GM19023 (cell line): Measurements from ENCODE around the gene UBXN7.
"Not testable (repeated sequence)": the region's sequence is repeated elsewhere in the genome, so short reads cannot be mapped to it uniquely, and the experiment has no call there.

ENCODE experiments used
- ATAC-seq: cut with Tn5 transposase; IDR thresholded peaks from one replicate; pipeline ENCODE4 v1.9.1; 2021; ENCODE audit warnings: mild to moderate bottlenecking, moderate library complexity; ENCODE audit not compliant: unreplicated experiment

The UBXN7 gene

GRCh38 chr3:196320137-196320536, 112.1 kb downstream of the UBXN7 start:
- ATAC-seq: no peak

- ATAC-seq: peak; percentile 85
Measured at GRCh38 chr3:196317687-196318467, 114.3 kb downstream of the UBXN7 start, which contains the start of gene DYNLT2B. Gene DYNLT2B (minus strand): TSS chr3:196318240. CDS start chr3:196318152, 88 bp downstream.

GRCh38 chr3:196316799-196317686, 115.2 kb downstream of the UBXN7 start:
- not testable (repeated sequence) for ATAC-seq

GRCh38 chr3:196315821-196316220, 116.4 kb downstream of the UBXN7 start:
- no peak for ATAC-seq

- ATAC-seq: no peak
Measured at GRCh38 chr3:196314597-196314996, 117.6 kb downstream of the UBXN7 start.

DNA sequence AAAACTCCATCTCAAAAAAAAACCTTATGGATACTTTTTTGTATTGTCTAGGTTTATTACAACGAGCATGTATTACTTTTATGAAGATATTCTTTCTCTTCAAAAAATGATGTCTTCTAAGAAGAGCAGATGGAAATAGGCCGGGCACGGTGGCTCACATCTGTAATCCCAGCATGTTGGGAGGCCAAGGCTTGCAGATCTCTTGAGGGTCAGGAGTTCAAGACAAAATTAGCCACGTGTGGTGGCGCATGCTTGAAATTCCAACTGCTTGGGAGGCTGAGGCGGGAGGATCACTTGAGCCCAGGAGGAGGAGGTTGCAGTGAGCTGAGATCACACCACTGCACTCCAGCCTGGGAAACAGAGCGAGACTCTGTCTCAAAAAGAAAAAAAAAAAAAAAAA, 118.1 kb downstream of the UBXN7 start:
- ATAC-seq: not testable (repeated sequence)

GRCh38 chr3:196302960-196303359, 129.3 kb downstream of the UBXN7 start:
- not testable (repeated sequence) for ATAC-seq

DNA sequence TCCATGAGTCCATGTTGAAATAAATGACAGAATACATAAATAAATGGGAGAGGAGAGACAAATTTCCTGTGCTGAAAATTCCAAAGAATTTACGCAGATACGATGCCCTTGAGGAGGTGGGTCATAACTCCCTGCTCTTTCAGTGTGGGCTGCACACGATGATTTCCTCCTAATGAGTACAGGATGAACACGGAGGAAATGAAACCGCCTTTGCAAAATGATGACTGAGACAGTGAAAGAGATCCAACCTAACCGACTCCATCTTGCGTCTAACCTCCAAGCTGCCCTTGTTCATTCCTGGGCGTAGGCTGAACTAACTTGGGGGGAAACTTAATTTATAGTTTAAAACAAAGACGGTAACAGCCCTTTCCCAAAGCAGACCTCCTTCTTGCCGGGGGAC, 129.7 kb downstream of the UBXN7 start:
- not testable (repeated sequence) for ATAC-seq

GRCh38 chr3:196298521-196298920, 133.7 kb downstream of the UBXN7 start:
- ATAC-seq: no peak
